ENCODE measurements around the gene LYPD5. TPM values are rescaled to one million over a fixed set of nuclear protein-coding genes. Genes with fewer than 3 reads are reported as not detected.
A peak's percentile ranks its signal among the peaks of the same experiment; 100 is the strongest.

LYPD5 gene
- total RNA-seq, 2 donors from 2014 or later = 5.9 to 6.5 TPM

GRCh38 chr19:43754503-43755255, 47.6 kb downstream of the LYPD5 start, which contains the start of gene SMG9:
SMG9 (minus strand) TSS chr19:43754962; CDS start chr19:43750741, 4,221 bp downstream.
- TF ChIP-seq CTCF (IDR thresholded peaks at IDR 0.05) = peak; percentile 7
- Histone ChIP-seq H3K9me3 (no peaks in the 10 kb centered on the region), H3K4me1 (ENCODE audit: control insufficient read depth in 1 of 2, low read depth in 2 of 2) (peaks cover 6 to 25% of the 10 kb centered on the region in 2 donors), H3K27me3 (replicated peaks; ENCODE audit: insufficient read depth) (no peaks in the 10 kb centered on the region), H3K4me3 (peak within 1 kb of the TSS; percentile 85), H3K36me3 (peaks cover 7% of the 10 kb centered on the region), H3K27ac (peak within 1 kb of the TSS; percentile 96 to 99)
- ATAC-seq (ENCODE audit: insufficient number of reproducible peaks, low FRiP score, low read depth) (peak; percentile 84), DNase-seq (ENCODE audit: low spot score) (peak; percentile 83)

GRCh38 chr19:43754253-43754502, 48.1 kb downstream of the LYPD5 start:
- H3K9me3 ChIP-seq = no peaks in the 10 kb centered on the region
- no peak for DNase-seq (ENCODE audit: low spot score)
- no peak for ATAC-seq (ENCODE audit: insufficient number of reproducible peaks, low FRiP score, low read depth)
- H3K27ac ChIP-seq = peak overlapping the region; percentile 96 to 99
- no peaks in the 10 kb centered on the region for H3K27me3 ChIP-seq (replicated peaks; ENCODE audit: insufficient read depth)
- H3K4me1 ChIP-seq (ENCODE audit: control insufficient read depth in 1 of 2, low read depth in 2 of 2) = peaks cover 6 to 25% of the 10 kb centered on the region in 2 donors
- no peak for TF ChIP-seq CTCF (IDR thresholded peaks at IDR 0.05)
- peak overlapping the region; percentile 85 for H3K4me3 ChIP-seq
- peaks cover 10% of the 10 kb centered on the region for H3K36me3 ChIP-seq

GRCh38 chr19:43752287-43752875, 49.9 kb downstream of the LYPD5 start:
- Histone ChIP-seq H3K36me3 (peaks cover 24% of the 10 kb centered on the region), H3K27ac (no peak overlapping the region)

GRCh38 chr19:43751466-43752220, 50.6 kb downstream of the LYPD5 start:
- Histone ChIP-seq H3K4me1 (ENCODE audit: control insufficient read depth in 1 of 2, low read depth in 2 of 2) (peaks cover 6 to 25% of the 10 kb centered on the region in 2 donors), H3K36me3 (peaks cover 32% of the 10 kb centered on the region), H3K9me3 (no peaks in the 10 kb centered on the region), H3K27me3 (replicated peaks; ENCODE audit: insufficient read depth) (no peaks in the 10 kb centered on the region), H3K27ac (no peak overlapping the region), H3K4me3 (no peak overlapping the region)
- ATAC-seq (ENCODE audit: insufficient number of reproducible peaks, low FRiP score, low read depth) (no peak), DNase-seq (ENCODE audit: low spot score) (no peak)
- no peak for TF ChIP-seq CTCF (IDR thresholded peaks at IDR 0.05)

More at GRCh38 chr19:43752287-43752875, 49.9 kb downstream of the LYPD5 start:
- ATAC-seq (ENCODE audit: insufficient number of reproducible peaks, low FRiP score, low read depth) (no peak), DNase-seq (ENCODE audit: low spot score) (no peak)
- TF ChIP-seq CTCF (IDR thresholded peaks at IDR 0.05) = no peak
- Histone ChIP-seq H3K27me3 (replicated peaks; ENCODE audit: insufficient read depth) (no peaks in the 10 kb centered on the region), H3K9me3 (no peaks in the 10 kb centered on the region), H3K4me1 (ENCODE audit: control insufficient read depth in 1 of 2, low read depth in 2 of 2) (peaks cover 6 to 25% of the 10 kb centered on the region in 2 donors), H3K4me3 (no peak overlapping the region)

GRCh38 chr19:43749898-43750297, 52.3 kb downstream of the LYPD5 start:
- no peak for DNase-seq (ENCODE audit: low spot score)
- peaks cover 43% of the 10 kb centered on the region for H3K36me3 ChIP-seq
- no peaks in the 10 kb centered on the region for H3K27me3 ChIP-seq (replicated peaks; ENCODE audit: insufficient read depth)
- no peaks in the 10 kb centered on the region for H3K9me3 ChIP-seq
- no peak for ATAC-seq (ENCODE audit: insufficient number of reproducible peaks, low FRiP score, low read depth)
- no peak overlapping the region for H3K4me3 ChIP-seq
- peaks cover 6 to 25% of the 10 kb centered on the region in 2 donors for H3K4me1 ChIP-seq (ENCODE audit: control insufficient read depth in 1 of 2, low read depth in 2 of 2)
- no peak for TF ChIP-seq CTCF (IDR thresholded peaks at IDR 0.05)
- no peak overlapping the region for H3K27ac ChIP-seq

Data from thoracic aorta (tissue), 2 donors.